GM12874 (cell line): ENCODE results near the gene PROK1.

Experiments
- CTCF ChIP-seq: IDR thresholded peaks from 2 replicates; pipeline ENCODE4 v1.5.1; 2011; ENCODE audit warnings: low read depth, mild to moderate bottlenecking, control low read depth, low read length, moderate library complexity; ENCODE audit not compliant: insufficient read depth

The PROK1 gene

GRCh38 chr1:110488161-110488560 is 37.2 kb downstream of the PROK1 start:
- no peak for TF ChIP-seq CTCF

GRCh38 chr1:110488867-110489266 is 37.9 kb downstream of the PROK1 start:
- TF ChIP-seq CTCF, result no peak

GRCh38 chr1:110489406-110489805 is 38.5 kb downstream of the PROK1 start:
- no peak for TF ChIP-seq CTCF

GRCh38 chr1:110489973-110490542 is 39.1 kb downstream of the PROK1 start:
- TF ChIP-seq CTCF, result no peak

- TF ChIP-seq CTCF, result no peak
Measured at GRCh38 chr1:110490791-110491451, 40.0 kb downstream of the PROK1 start.

- no peak for TF ChIP-seq CTCF
Measured at GRCh38 chr1:110492573-110492972, 41.6 kb downstream of the PROK1 start.

- TF ChIP-seq CTCF, result no peak
Measured at GRCh38 chr1:110493059-110493699, 42.2 kb downstream of the PROK1 start.
